ENCODE data around the gene PDSS2.

DNA sequence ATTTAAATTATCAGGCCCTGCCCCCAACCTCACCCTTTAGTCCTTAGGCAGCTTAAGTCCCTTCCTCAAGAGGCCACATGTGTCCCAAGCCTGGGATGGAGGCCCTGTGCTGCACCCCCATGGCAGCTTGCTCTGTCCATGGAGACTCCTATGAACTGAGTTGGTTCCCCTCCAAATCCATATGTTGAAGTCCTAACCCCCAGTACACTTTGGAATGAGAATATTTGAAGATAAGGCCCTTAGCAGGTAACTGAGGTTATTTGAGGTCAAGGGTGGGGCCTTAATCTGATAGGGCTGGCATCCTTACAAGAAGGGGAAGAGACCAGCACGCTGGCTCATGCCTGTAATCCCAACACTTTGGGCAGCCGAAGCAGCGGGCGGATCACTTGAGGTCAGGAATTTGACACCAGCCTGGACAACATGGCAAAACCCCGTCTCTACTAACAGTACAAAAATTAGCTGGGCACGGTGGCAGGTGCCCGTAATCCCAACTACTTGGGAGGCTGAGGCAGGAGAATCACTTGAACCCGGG is 337.3 kb downstream of the PDSS2 start:
- TF ChIP-seq, protein P1, sequence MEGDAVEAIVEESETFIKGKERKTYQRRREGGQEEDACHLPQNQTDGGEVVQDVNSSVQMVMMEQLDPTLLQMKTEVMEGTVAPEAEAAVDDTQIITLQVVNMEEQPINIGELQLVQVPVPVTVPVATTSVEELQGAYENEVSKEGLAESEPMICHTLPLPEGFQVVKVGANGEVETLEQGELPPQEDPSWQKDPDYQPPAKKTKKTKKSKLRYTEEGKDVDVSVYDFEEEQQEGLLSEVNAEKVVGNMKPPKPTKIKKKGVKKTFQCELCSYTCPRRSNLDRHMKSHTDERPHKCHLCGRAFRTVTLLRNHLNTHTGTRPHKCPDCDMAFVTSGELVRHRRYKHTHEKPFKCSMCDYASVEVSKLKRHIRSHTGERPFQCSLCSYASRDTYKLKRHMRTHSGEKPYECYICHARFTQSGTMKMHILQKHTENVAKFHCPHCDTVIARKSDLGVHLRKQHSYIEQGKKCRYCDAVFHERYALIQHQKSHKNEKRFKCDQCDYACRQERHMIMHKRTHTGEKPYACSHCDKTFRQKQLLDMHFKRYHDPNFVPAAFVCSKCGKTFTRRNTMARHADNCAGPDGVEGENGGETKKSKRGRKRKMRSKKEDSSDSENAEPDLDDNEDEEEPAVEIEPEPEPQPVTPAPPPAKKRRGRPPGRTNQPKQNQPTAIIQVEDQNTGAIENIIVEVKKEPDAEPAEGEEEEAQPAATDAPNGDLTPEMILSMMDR (IDR thresholded peaks at IDR 0.05) = no peak
- TF ChIP-seq POLR2A (IDR thresholded peaks at IDR 0.05) (no peak), EP300 (IDR thresholded peaks at IDR 0.05) (no peak), POLR2AphosphoS5 (IDR thresholded peaks at IDR 0.05) (no peak)
